Fibroblast of the conjunctiva (primary cell): ENCODE measurements around the gene CASTOR2.
A peak's percentile ranks its signal among the peaks of the same experiment; 100 is the strongest.
"Not testable (repeated sequence)": the region's sequence is repeated elsewhere in the genome, so short reads cannot be mapped to it uniquely, and the experiment has no call there.

Source experiments
- DNase-seq: peaks from one replicate; pipeline ENCODE4 v3.0.0-alpha.2; 2010; ENCODE audit warnings: low read depth

CASTOR2 gene

GRCh38 chr7:75054744-75055143, 90.2 kb downstream of the CASTOR2 start:
- peak; percentile 48 for DNase-seq

GRCh38 chr7:75055155-75055554, 90.7 kb downstream of the CASTOR2 start:
- DNase-seq = no peak

GRCh38 chr7:75055830-75056772, 91.6 kb downstream of the CASTOR2 start:
- peak; percentile 70 for DNase-seq

DNA sequence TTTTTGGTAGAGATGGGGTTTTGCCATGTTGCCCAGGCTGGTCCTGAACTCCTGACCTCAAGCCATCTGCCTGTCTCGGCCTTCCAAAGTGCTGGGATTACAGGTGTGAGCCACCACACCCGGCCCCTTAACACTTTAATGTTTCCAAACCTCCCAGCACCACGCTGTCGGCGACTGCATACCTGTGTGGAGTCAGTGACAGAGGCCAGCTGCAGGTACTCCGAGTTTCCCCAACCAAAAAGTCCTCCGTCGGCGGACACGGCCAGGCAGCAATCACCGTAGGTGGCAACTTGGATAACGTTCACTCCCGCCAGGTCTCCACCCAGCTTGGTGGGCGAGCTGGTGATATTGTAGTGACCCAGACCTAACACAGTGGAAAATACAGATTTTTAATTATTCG, 93.9 kb downstream of the CASTOR2 start:
- no peak for DNase-seq

DNA sequence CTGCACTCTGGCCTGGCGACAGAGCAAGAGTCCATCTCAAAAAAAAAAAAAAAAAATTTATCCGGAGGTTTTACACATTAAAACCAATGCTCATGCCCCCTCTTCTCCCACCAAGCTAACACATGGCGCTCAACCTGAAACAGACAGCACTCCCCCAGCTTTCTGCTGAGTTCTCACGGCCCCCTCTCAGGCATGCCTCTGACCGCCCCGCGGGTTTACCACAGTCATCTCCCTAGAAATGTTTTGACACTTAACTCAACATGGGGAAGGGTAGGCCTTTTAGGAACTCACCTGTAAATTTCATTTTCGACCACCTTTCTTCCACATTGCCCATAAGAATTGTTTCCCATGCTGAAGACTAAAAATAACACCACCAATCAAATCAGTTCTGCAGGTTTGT, 99.8 kb downstream of the CASTOR2 start:
- DNase-seq = no peak

DNA sequence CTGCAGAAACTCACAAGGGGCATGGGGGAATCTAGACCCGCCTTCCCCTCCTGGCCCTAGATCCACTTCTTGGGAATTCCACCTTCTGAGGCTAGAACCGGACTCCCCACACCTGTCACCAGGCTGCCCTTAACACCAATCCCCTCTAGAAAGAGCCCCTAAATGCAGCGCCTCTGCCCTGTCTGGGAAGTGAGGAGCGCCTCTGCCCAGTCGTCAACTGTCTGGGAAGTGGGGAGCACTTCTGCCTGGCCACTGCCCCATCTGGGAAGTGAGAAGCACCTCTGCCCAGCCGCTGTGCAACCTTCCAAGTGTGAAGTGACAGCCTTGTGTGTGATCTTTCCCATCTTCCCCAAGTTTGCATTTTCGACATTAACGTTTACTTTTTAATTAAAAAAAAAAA, 100.3 kb downstream of the CASTOR2 start:
- DNase-seq = no peak

- DNase-seq = no peak
Measured at GRCh38 chr7:75066521-75066920, 102.0 kb downstream of the CASTOR2 start.

DNA sequence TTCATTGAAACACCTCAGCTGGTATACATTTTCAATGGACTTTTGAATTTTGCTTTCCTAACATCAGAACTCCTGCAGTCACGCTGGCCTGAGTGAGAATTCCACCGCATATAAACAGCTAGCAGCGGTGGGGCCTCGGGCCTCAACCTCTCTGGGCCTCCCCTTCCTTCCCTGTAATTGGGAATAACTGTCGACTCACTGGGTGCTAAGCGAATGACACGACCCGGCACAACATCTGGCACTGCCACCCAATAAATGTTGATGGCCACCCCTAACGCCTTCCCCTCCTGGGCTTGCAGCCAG, 108.4 kb downstream of the CASTOR2 start:
- no peak for DNase-seq

GRCh38 chr7:75074262-75074641, 109.7 kb downstream of the CASTOR2 start:
- not testable (repeated sequence) for DNase-seq
